Transverse colon (tissue), 4 donors: ENCODE results near the gene RAB6B. TPM values are rescaled to one million over a fixed set of nuclear protein-coding genes. Genes with fewer than 3 reads are reported as not detected.

Experiments
- DNase-seq: peaks from one replicate; pipeline ENCODE4 v3.0.0-alpha.2; 2019
- H3K27ac ChIP-seq, 4 donors: fragments of 200-600 bp; sonication (generic); 2 replicates each; pipeline ENCODE4 v1.5.1; 2016 to 2018; ENCODE audit warnings: inconsistent platforms in 4 of 4
- H3K27me3 ChIP-seq: fragments of 200-600 bp; sonication (generic); 2 replicates; pipeline ENCODE4 v1.5.1; 2017; ENCODE audit warnings: inconsistent platforms
- H3K36me3 ChIP-seq, 4 donors: fragments of 200-600 bp; sonication (generic); 2 replicates each; pipeline ENCODE4 v1.5.1; 2017 to 2019; ENCODE audit warnings: inconsistent platforms in 4 of 4
- H3K4me1 ChIP-seq, 4 donors: fragments of 200-600 bp; sonication (generic); 2 replicates each; pipeline ENCODE4 v1.5.1; 2017 to 2020; ENCODE audit warnings: inconsistent platforms in 4 of 4
- H3K4me3 ChIP-seq, 4 donors: fragments of 200-600 bp; sonication (generic); 1 replicate in 1 of 4; 2 replicates in 3 of 4; pipeline versions ENCODE4 v1.5.1 to v1.6.1; 2017 to 2019; ENCODE audit warnings: inconsistent platforms in 4 of 4
- H3K9me3 ChIP-seq, 2 donors: fragments of 200-600 bp; sonication (generic); 2 replicates each; pipeline ENCODE4 v1.5.1; 2017 to 2019; ENCODE audit warnings: inconsistent platforms in 2 of 2
- CTCF ChIP-seq, 5 experiments: fragments of 200-600 bp in 3 of 5; fragments of 450-650 bp in 2 of 5; sonication (generic) in 3 of 5; IDR thresholded peaks; 1 replicate in 2 of 5; 2 replicates in 3 of 5; pipeline ENCODE4 v1.5.1; 2016 to 2017; ENCODE audit warnings: antibody characterized with exemption in 5 of 5, inconsistent platforms in 3 of 5, mild to moderate bottlenecking in 2 of 5, moderate library complexity in 1 of 5
- EP300 ChIP-seq: sonication (generic); formaldehyde crosslinking; IDR thresholded peaks from one replicate; pipeline ENCODE4 v1.6.1; 2017; ENCODE audit warnings: antibody characterized with exemption, low read depth
- POLR2A ChIP-seq: fragments of 450-650 bp; IDR thresholded peaks from one replicate; pipeline ENCODE4 v1.6.1; 2016; ENCODE audit warnings: antibody characterized with exemption, mild to moderate bottlenecking, moderate library complexity
- POLR2AphosphoS5 ChIP-seq, 3 donors: sonication (generic); formaldehyde crosslinking; IDR thresholded peaks; one replicate each; pipeline ENCODE4 v1.6.1; 2016; ENCODE audit warnings: antibody characterized with exemption in 3 of 3
- WGBS, 2 donors: methylation state at CpG; one replicate each; pipeline ENCODE4 v1.1.5; 2018; ENCODE audit warnings: low coverage in 1 of 2; 5-methylcytosine and 5-hydroxymethylcytosine counted together
- in situ Hi-C, 4 donors: fragments of 200-750 bp; cut with MboI; loops; one replicate each; pipeline versions ENCODE4 v1.15.0 to v1.15.1; 2017; ENCODE audit warnings: low sequenced_read_pairs in 3 of 4, low pct_ligation_motif_present in 1 of 4, low pct_unique_long_range_greater_than_20kb in 1 of 4
- intact Hi-C: fragments of 100-400 bp; cut with DNase I; formaldehyde crosslinking; loops from one replicate; pipeline ENCODE4 v1.15.1; 2023; ENCODE audit warnings: low total_unique reads
- total RNA-seq, 4 donors: library from RNA; depleted of rRNA; stranded (reverse); fragments of >200 nt; gene quantifications; one replicate each; pipeline ENCODE4 v1.1.0, GENCODE V29; 2016

RAB6B gene
- total RNA-seq, 4 donors from 2014 or later: 1.2 to 4.8 (median 2.2) TPM

GRCh38 chr3:133777807-133778568 is 117.7 kb downstream of the RAB6B start:
- Histone ChIP-seq H3K27me3 (no peaks in the 10 kb centered on the region), H3K4me1 (no peaks in the 10 kb centered on the region), H3K36me3 (no peaks in the 10 kb centered on the region), H3K27ac (no peak overlapping the region), H3K4me3 (no peak overlapping the region), H3K9me3 (no peaks in the 10 kb centered on the region)
- 55 to 73% methylated on average over 5 to 8 of the region's 8 CpGs for WGBS, 2 donors
- intact Hi-C loops: no loop called here
- in situ Hi-C loops: no loop called here
- no peak for DNase-seq
- TF ChIP-seq CTCF (IDR thresholded peaks at IDR 0.05): no peak
- TF ChIP-seq POLR2A: no peak
- no peak for TF ChIP-seq POLR2AphosphoS5 (IDR thresholded peaks at IDR 0.05)
- no peak for TF ChIP-seq EP300

- no peak for TF ChIP-seq CTCF (IDR thresholded peaks at IDR 0.05)
- TF ChIP-seq EP300: no peak
- no peak for TF ChIP-seq POLR2A
- no peak for TF ChIP-seq POLR2AphosphoS5 (IDR thresholded peaks at IDR 0.05)
- H3K9me3 ChIP-seq: no peaks in the 10 kb centered on the region
These were observed 118.8 kb downstream of the RAB6B start for GRCh38 chr3:133776794-133777438.

GRCh38 chr3:133775835-133776234 is 119.8 kb downstream of the RAB6B start:
- H3K27ac ChIP-seq: no peak overlapping the region
- 90 to 93% methylated on average over 2 to 5 of the region's 5 CpGs for WGBS, 2 donors
- H3K9me3 ChIP-seq: no peaks in the 10 kb centered on the region
- intact Hi-C loops: no loop called here
- no peak overlapping the region for H3K4me3 ChIP-seq
- no peaks in the 10 kb centered on the region for H3K27me3 ChIP-seq
- no peak for DNase-seq
- in situ Hi-C loops: no loop called here
- H3K4me1 ChIP-seq: no peaks in the 10 kb centered on the region
- no peaks in the 10 kb centered on the region for H3K36me3 ChIP-seq
- no peak for TF ChIP-seq CTCF (IDR thresholded peaks at IDR 0.05)
- no peak for TF ChIP-seq POLR2A
- TF ChIP-seq POLR2AphosphoS5 (IDR thresholded peaks at IDR 0.05): no peak

More at GRCh38 chr3:133776794-133777438, 118.8 kb downstream of the RAB6B start:
- in situ Hi-C loops: no loop called here
- Histone ChIP-seq H3K4me1 (no peaks in the 10 kb centered on the region), H3K36me3 (no peaks in the 10 kb centered on the region), H3K27me3 (no peaks in the 10 kb centered on the region), H3K4me3 (no peak overlapping the region), H3K27ac (no peak overlapping the region)
- no peak for DNase-seq
- WGBS, 2 donors: 76 to 85% methylated on average over 2 to 7 of the region's 7 CpGs
- intact Hi-C loops: no loop called here

GRCh38 chr3:133775309-133775708 is 120.4 kb downstream of the RAB6B start:
- in situ Hi-C loops (no loop called here), intact Hi-C loops (no loop called here)
- Histone ChIP-seq H3K36me3 (no peaks in the 10 kb centered on the region), H3K9me3 (no peaks in the 10 kb centered on the region), H3K27me3 (no peaks in the 10 kb centered on the region), H3K4me3 (no peak overlapping the region), H3K27ac (no peak overlapping the region), H3K4me1 (no peaks in the 10 kb centered on the region)
- no peak for DNase-seq
- TF ChIP-seq CTCF (IDR thresholded peaks at IDR 0.05) (no peak), EP300 (no peak), POLR2AphosphoS5 (IDR thresholded peaks at IDR 0.05) (no peak), POLR2A (no peak)
- 89% methylated on average over 9 of the region's 9 CpGs; no CpG with 5 or more reads in 1 of the 2 donors for WGBS, 2 donors

Other genes starting within 250 kb of the RAB6B start
- 10 to 100 TPM; 13.5 to 64.7 (median 32.2) TPM for gene TOPBP1, start 233.9 kb downstream of the RAB6B start, total RNA-seq
- 1 to 10 TPM in 2 of 4 donors, under 1 TPM in 1, not detected in 1; 0.96 to 7.1 (median 1.1) TPM for gene TF, start 149.5 kb downstream of the RAB6B start, total RNA-seq
- gene SRPRB, start 90.1 kb downstream of the RAB6B start, total RNA-seq: 10 to 100 TPM in 2 of 4 donors, 1 to 10 TPM in 2; 1.5 to 14.6 (median 8.1) TPM
- 10 to 100 TPM in 3 of 4 donors, 1 to 10 TPM in 1; 8.4 to 68.5 (median 22.7) TPM for gene SLCO2A1, start 134.0 kb upstream of the RAB6B start, total RNA-seq